ENCODE data around the gene RREB1. TPM values are rescaled to one million over a fixed set of nuclear protein-coding genes. Genes with fewer than 3 reads are reported as not detected.

Gene RREB1
- total RNA-seq, 1 experiment from 2014 or later = 35.8 TPM

GRCh38 chr6:7112171-7112570 is 4.4 kb downstream of the RREB1 start:
- TF ChIP-seq, protein P1, sequence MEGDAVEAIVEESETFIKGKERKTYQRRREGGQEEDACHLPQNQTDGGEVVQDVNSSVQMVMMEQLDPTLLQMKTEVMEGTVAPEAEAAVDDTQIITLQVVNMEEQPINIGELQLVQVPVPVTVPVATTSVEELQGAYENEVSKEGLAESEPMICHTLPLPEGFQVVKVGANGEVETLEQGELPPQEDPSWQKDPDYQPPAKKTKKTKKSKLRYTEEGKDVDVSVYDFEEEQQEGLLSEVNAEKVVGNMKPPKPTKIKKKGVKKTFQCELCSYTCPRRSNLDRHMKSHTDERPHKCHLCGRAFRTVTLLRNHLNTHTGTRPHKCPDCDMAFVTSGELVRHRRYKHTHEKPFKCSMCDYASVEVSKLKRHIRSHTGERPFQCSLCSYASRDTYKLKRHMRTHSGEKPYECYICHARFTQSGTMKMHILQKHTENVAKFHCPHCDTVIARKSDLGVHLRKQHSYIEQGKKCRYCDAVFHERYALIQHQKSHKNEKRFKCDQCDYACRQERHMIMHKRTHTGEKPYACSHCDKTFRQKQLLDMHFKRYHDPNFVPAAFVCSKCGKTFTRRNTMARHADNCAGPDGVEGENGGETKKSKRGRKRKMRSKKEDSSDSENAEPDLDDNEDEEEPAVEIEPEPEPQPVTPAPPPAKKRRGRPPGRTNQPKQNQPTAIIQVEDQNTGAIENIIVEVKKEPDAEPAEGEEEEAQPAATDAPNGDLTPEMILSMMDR (conservative IDR thresholded peaks at IDR 0.05) = no peak
- Mint-ChIP-seq H3K4me3 (peak overlapping the region in 1 of 2 experiments; percentile 72; a peak in 2 of 5 replicates), H3K9me3 (no peaks in the 10 kb centered on the region), H3K36me3 (ENCODE audit: insufficient read depth in 1 of 3, low read depth in 3 of 3) (no peaks in the 10 kb centered on the region; a peak in 1 of 7 replicates), H3K27me3 (ENCODE audit: low read depth) (peaks cover 19% of the 10 kb centered on the region), H3K4me1 (peaks cover 59 to 63% of the 10 kb centered on the region in 2 experiments), H3K27ac (no peak overlapping the region)
- Histone ChIP-seq H3K14ac (ENCODE audit: insufficient read depth, low read length) (no peak overlapping the region), H2BK5ac (ENCODE audit: insufficient read length, low read length) (no peak overlapping the region), H4K91ac (ENCODE audit: insufficient read length, low read depth, low read length) (no peak overlapping the region), H2BK20ac (ENCODE audit: low read depth, low read length, poor library complexity, severe bottlenecking) (no peak overlapping the region), H2BK12ac (ENCODE audit: insufficient read length, low read depth, low read length) (no peak overlapping the region), H2BK15ac (ENCODE audit: low read depth, low read length) (no peak overlapping the region), H3K18ac (ENCODE audit: insufficient read length, low read depth, low read length) (no peak overlapping the region), H3K4me2 (ENCODE audit: insufficient read depth, insufficient read length, low read length) (peak overlapping the region; percentile 55), H3T11ph (ENCODE audit: low read length) (no peak overlapping the region), H3K4me1 (ENCODE audit: insufficient read depth, low read length) (peaks cover 14% of the 10 kb centered on the region), H3K27me3 (ENCODE audit: insufficient read depth, low read length) (peaks cover 2% of the 10 kb centered on the region; the same call in 1 of the 2 replicates), H3K23ac (ENCODE audit: insufficient read length, low read depth, low read length) (no peak overlapping the region), H3K79me2 (ENCODE audit: insufficient read depth, low read length) (peaks cover 21% of the 10 kb centered on the region; the same call in 1 of the 2 replicates), H3K23me2 (ENCODE audit: insufficient read length, low read depth, low read length, poor library complexity, severe bottlenecking) (peaks cover 19% of the 10 kb centered on the region), H4K5ac (ENCODE audit: insufficient read length, low read depth, low read length) (no peak overlapping the region), H2BK120ac (ENCODE audit: low read depth, low read length, poor library complexity, severe bottlenecking) (no peak overlapping the region), H3K27ac (ENCODE audit: insufficient read length, low read depth, low read length) (no peak overlapping the region), H3K9me3 (ENCODE audit: control insufficient read depth, low read depth, low read length) (no peaks in the 10 kb centered on the region), H4K8ac (replicated peaks; ENCODE audit: insufficient read length, low read depth, low read length) (no peak overlapping the region), H3K79me1 (ENCODE audit: insufficient read depth, low read depth, low read length, poor library complexity, severe bottlenecking) (no peaks in the 10 kb centered on the region), H3K4ac (ENCODE audit: low read depth, low read length) (no peak overlapping the region), H2AK5ac (ENCODE audit: insufficient read length, low read length) (no peak overlapping the region), H3K9ac (ENCODE audit: extremely low read depth, insufficient read length, low read length) (no peak overlapping the region), H3K56ac (ENCODE audit: insufficient read length, low read depth, low read length) (no peak overlapping the region), H4K20me1 (ENCODE audit: control insufficient read depth, insufficient read depth, insufficient read length) (peaks cover 3% of the 10 kb centered on the region), H2AFZ (ENCODE audit: low read length) (no peak overlapping the region)
- DNase-seq = no peak

All from H9 (cell line).